GM03348 (cell line): ENCODE measurements around the gene SWT1.
A peak's percentile ranks its signal among the peaks of the same experiment; 100 is the strongest.
"Not testable (repeated sequence)": the region's sequence is repeated elsewhere in the genome, so short reads cannot be mapped to it uniquely, and the experiment has no call there.

ENCODE experiments used
- DNase-seq: peaks from one replicate; pipeline ENCODE4 v3.0.0; 2012; ENCODE audit warnings: low spot score

Gene SWT1

DNA sequence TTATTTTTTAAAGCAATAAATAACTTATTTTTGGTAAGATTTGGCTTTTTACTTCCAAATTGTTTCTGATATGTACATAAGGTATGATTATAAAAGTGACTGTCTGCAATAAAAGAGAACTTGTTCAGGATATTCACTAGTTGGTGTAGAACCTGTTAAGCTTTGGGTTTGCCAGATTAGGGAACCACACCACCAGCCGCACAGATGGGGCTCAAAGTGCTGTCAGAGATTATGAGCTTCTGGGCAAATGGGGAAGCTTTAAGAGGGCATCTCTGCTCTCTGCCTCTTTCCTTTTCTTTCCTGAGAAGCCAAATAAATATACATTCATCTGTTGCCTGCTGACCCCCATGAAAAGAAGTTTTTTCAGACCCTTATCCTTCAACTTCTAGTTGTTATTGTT lies 134.7 kb downstream of the SWT1 start:
- no peak for DNase-seq

DNA sequence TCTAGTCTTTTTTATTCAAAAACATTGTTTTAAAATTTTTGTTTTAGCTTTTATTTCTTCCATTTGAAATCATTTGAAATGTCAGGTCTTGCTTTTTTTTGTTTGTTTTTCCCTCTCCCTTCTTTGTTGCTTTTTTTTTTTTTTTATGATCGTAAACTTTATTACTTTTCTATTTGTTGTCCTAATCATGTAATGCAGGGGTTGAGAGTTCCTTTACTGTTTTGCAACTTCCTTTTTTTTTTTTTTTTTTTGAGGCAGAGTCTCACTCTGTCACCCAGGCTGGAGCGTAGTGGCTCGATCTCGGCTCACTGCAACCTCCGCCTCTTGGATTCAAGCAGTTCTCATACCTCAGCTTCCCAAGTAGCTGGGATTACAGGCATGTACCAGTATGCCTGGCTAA lies 135.3 kb downstream of the SWT1 start:
- DNase-seq: no peak

DNA sequence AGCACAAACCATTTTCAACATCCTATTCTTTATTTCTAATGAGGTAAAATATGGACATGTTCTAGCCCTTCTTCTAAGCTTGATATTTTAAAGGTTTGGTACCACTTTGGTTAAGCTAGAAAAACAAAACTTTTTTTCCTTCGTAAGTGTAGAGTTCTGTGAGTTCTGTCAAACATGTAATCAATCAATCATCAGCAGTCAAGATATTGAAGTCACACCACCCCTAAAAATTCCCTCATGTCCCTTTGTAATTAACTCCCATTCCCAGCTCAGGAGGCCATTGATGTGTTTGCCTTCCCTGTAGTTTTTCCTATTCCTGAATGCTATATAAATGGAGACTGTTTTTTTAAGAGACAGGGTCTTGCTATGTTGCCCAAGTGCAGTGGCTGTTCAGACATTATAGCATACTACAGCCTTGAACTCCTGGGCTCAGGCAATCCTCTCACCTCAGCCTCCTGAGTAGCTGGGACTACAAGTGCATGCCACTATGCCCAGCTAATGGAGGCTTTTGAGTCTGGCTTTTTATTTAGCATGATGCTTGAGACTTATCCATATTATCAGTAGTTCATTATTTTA lies 137.1 kb downstream of the SWT1 start:
- DNase-seq: no peak

DNA sequence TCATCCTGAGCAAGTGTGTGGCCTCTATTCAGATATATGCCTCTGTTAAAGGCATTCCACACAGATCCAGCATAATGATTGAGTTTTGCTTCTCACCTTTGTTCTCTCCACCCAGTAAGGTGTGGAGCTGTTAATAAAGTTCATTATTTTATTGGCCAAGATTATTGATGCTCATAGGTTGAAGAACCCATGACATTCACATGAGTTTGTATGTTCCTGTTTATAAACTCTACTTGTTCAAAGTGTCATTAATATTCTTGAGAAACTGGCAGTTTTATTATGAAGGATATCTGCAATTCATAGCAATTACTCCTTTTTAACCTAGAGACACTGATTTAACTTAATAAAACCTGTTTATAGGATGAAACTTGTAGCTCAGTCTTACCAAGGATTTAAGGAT lies 138.1 kb downstream of the SWT1 start:
- DNase-seq: no peak

DNA sequence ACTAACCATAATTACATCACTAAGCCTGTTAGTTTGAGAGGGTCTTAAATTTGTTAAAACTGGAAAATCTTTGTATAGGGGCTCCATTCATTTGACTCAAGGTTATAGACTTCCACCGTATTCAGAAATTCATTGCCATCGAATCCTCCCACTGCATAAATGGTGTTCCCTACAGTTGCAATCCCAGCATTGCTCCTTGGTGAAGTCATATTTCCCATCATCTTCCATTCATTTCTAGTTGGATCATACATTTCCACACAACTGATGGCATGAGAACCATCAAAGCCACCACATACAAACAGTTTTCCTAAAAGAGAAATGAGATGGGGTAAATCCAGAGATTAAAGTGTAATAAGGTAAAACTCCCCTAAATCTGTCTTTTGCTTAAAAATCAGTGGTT lies 141.0 kb downstream of the SWT1 start:
- no peak for DNase-seq

DNA sequence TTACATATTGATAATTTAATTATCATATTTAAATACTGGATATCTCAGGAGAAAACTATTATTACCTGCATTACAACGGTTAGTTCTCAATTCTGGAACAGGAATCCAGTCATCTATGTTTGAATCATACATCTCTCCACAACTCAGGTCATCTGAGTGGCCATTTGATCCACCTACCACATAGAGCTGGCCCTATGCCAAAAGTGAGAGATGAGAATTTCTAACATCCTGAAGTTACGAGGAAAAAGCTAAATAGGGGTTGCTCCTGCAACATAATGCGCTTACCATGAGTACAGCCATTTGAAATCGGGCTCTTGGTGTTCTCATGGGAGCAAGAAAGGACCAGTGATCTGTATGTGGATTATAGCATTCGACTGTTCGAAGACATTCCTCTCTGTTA lies 143.2 kb downstream of the SWT1 start:
- no peak for DNase-seq

DNA sequence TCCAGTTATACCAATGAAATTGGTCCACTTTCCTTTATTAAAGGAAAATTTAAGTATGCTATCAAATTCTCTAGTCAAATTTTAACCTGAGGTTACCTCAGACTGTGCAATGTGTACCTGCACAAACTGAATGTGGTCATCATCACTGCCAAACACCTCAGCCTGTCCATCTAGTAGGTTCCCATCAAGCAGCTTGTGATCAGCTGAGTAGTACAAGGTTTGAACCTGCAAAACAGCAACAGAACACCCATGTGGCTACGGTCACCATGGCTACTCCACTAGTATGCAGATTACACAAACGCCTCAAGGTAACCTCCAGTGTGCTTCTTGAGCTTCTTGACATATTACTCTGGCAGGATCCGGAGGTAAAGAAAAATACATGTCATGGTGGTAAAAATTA lies 148.5 kb downstream of the SWT1 start:
- DNase-seq: no peak

DNA sequence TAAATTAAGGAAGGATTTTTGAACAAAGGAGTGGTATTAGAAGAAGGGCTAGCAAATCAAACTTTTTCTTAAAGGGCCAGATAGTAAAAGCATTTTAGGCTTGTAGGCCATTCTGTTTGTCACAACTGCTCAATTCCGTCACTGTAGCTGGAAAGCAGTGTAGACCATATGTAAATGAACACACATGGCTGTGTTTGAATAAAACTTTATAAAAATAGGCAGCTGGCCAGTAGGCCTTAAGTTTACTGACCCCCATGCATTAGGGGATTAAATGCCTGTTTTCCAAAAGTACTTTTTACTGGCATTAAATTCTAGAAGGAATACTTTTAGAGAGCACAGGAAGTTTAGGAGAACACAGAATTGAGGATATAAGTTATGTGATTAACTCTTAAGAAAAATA lies 151.2 kb downstream of the SWT1 start:
- DNase-seq: no peak

DNA sequence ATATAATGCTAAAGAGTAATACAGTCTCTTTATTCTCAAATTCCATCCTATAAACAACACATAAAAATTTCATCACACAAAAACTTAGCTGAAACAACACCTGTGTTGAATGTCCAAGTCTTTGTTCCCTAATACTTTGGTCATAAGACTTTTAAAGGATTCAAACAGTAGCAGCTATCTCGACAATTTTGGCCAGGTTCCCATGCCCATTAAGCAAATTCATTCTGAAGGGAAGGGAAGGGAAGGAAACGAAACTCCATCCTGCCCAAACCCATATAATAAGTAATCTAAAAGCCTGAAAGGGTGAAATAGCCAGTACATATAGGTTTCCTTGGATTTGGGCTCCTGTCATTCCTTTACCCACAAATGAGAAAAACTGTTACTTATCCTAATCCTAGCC lies 152.6 kb downstream of the SWT1 start:
- DNase-seq: no peak

DNA sequence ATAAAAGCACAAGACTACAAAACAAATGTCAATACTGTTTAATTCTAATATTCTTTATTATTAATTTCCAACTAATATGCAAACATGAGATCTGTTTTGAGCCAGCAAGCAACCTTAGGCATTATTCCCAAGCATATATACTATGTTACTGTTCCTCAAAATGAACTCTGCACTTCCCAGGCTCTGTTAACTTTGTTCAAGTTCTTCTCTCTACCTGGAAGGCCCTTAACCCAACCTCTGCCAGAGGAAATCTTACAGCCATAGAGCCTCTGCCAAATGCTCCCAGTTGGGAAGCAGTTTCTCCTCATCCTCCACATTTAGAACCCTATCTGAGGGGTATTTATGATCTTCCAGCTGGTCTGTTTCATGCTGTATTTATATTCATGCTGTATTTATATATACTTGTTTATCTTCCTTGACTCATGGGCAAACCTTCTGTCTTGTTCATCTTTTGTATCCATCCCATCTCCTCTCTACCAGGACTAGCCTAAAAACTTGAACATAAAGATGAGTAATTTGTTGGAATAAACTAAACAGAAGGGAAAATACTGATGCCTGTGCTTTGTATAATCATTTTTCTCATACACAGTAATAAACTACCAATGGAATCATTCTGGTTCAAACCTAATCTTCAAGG lies 154.7 kb downstream of the SWT1 start:
- DNase-seq: no peak

DNA sequence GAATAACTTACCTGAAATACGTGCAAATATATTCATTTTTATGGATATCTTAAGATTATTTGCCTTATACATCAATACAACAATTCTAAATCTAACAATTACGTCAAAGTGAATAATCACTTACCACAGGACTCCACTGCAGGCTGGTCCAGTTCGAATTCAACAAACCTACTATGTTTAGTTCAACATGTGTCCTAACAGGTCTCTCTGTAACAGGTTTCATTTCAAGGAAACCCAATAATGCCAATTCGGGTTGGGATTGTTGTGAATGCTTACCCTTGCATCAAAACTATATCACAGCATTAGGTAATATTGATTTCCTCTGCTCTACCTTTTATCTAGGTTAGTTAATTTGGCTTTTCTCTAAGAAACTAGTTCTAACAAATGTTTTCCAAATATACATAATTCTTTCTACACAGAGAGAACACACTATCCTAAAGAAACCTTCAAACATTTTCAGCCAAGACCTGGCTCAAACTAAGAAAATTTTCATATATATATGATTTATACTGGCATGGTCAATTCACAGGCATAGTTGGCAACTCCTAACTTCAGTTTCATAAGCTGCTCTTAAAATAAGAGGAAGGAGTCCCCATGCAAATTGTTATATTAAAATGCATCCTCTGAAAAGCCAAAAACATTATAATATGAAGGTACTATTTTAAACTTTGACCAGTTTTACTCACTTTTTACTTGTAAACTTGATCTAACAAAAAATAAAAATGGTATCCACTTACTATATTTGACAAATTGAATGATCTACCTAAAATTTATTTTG lies 155.6 kb downstream of the SWT1 start:
- DNase-seq: no peak

DNA sequence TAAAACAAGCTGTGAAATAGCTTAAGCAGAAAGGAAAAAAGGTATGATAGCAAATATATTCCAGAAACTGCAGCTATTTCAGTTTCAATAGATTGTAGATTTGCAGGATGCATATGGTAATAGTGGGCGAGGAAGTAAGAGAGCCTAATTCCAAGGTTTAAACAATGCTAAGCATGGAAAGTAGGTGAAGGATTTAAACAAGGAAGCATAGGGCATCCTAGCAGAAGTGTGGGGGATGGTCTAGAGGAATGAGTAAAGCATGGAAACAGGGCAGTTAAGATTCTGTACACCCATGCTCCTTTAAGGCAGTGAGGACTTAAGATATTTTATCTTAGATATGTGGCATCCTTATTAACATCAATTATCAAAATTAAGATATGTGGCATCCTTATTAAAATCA lies 157.4 kb downstream of the SWT1 start:
- DNase-seq: peak; percentile 11

DNA sequence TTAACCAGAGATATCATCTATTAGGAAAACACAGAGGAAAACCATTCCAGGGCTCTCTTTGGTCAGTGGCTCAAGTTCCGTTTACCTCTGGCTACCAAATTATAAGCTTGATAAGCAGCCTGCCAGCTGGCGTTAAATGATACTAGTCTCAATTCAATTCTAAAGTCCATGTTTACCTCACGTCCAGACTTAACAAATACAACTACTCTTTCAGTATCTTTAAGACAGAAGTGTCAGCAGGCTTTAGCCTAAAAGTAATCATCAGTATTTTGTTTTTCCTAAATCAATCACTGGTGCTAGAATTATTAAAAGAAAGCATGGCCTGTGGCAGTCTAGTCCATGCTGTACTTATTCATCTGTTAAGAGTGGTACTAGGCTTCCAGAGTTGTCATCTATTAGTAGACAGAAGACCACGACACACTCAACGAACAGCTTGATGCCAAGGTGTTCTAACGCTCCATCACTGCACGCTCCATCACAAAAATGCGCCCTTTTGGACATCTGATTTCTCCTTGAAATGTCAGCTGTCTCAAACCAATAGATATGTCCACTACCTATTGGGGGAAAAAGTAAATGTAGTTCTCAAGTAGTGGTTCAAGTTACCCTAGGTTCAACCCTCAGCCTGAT lies 158.6 kb downstream of the SWT1 start:
- DNase-seq: no peak

DNA sequence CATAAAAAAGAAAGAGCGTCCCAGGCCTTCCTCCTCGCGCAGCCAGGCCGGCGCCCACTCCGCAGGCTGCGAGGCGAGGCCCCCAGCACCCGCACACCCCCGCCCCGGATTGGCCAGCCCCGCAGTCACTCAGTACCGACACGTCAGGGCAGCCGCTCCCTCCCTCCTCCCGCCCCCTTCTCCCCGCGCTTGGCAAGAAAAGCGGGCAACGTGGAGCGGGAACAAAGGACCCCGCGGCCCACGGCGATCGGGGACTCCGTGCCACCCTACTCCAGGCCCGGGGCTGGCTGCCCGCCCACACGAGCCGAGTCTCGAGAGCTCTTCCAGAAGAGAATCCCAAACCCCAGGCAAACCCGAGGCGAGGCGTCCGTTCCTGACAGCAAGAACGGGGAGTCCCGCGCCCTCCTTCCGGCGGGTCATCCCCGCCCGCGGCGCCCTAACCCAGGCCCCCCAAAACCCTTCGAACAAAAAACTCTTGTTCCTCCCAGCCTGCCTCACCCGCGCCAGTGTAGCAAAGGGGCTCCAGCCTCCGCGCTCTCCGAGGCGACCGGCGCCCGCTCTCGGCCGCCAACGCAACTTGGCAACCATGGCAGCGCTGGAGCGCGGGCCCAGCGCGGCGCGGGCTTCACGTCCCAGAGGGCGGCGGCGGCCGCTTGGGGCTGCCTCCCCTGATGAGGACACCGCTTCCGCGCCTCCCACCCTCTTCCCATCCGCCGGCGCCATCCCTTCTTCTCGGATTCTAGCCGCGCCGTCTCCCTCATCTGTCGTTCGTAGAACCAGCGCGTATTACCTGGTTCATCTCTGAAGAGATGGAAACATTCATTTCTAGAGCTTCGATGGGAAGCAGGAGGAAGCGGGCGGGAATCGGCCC lies 159.4 kb downstream of the SWT1 start:
- DNase-seq: peak; percentile 98

DNA sequence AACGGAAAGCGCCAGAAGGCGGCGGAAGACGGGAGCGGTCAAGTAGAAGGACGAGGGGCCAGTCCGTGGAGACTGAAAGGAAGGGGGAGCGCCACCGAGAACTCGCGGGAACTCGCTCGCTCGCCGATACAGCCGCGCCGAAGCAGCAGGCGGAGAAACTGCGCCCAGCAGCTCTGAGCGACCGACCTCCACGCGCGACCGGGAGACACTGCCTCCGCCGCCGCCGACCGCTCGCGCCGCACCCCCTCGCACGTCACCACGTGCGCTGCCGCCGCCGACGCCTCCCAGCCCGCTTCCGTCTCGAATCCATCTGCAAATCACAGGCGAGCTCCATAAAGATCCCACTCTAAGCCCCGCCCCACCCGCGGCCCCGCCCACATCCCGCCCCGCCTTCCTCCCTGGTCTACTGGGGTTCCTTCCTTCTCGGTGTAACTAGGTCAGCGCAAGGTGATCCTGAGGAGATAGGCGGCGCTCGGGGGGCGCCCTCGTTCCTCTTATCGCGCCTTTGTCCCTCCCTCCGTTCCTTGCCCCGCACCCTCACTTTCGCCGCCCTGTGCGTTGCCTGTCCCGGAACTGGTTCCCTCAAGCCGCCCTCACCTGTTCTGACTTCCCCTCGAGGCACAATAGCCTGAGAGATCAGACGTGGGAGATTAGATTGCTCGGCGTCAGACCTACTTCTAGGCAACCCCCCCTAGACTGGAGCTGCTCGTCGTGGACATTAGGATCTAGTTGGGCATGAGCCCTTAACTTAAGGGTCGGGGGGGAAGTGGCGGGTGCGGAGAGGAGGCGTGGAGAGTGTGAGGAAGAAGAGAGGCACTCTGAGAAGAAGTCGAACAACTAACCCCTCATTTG lies 160.3 kb downstream of the SWT1 start, which contains the start of gene IVNS1ABP:
TSS of gene IVNS1ABP (minus strand) at position 210 of the 852 bp plus-strand sequence. CDS start 7,750 bp downstream, outside the sequence.
- DNase-seq: peak; percentile 98

DNA sequence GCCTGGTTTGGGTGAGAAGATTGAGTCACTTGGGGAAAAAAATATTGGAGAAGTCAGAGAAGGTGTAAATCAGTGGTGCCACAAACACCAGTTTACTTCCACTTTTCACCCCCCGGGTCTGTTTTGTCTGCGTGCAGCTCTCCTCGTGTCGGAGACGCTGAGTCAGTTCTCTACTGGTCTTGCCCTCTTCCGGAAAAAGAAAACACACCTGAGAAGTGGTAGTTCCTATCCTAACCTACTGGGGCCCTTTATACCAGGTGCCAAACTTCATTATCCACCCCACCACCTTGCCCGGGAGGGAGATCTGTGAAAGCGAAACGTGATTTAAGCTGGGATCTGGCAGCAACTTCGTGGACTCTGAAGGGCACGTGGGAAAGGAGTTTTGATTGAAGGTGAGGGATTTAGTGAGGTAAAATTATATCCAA lies 160.9 kb downstream of the SWT1 start:
- peak; percentile 29 for DNase-seq

DNA sequence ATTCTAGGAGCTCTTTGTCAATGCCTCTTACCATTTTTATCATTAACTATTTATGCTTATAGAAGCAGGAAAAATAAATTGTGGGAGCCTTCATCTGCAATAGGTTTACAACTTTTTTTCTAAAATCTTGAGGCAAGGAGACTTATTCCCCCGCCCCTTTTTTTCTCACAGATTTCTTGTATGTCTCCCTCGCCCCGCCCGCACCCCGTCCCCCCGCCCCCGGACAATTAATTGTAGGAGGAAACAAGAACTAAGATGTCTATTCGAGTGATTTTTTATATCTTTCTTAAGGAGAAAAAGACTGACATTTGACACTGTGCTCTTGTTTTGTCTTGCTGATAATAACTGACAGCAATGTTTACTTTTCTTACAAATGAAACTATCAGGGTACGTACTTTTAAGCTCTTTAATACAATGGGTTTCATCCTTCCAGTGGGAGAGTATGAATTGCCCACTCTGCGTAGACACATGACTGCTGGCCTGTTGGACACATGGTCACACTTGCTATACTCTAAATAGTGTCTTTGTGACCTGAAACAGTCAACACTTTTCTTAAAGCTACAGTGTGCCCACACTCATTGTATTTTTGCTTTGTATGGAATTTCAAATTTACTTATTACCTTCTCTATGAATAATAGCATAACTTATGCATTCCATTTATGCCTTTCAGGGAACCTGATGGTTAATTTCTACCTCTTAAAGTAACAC lies 161.6 kb downstream of the SWT1 start:
- DNase-seq: no peak

DNA sequence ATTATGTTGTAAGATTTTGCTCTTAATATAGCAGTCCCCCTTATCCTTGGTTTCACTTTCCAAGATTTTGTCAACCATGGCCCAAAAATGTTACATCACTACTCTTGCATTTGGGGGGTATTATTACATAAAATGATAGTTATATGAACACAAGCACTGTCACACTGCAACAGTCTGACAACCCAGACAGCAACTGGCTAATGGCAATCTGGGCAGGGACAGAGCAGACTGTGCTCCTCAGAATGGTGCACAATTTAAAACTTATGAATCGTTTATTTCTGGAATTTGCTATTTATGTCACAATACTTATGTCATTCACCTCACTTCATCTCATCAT lies 162.1 kb downstream of the SWT1 start:
- no peak for DNase-seq

DNA sequence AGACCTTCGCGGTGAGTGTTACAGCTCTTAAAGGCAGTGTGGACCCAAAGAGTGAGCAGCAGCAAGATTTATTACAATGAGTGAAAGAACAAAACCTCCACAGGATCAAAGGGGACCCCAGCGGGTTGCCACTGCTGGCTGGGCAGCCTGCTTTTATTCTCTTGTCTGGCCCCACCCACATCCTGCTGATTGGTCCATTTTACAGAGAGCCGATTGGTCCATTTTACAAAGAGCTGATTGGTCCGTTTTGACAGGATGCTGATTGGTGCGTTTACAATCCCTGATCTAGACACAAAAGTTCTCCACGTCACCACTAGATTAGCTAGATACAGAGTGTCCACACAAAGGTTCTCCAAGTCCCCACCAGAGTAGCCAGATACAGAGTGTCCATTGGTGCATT lies 164.1 kb downstream of the SWT1 start:
- DNase-seq: not testable (repeated sequence)

DNA sequence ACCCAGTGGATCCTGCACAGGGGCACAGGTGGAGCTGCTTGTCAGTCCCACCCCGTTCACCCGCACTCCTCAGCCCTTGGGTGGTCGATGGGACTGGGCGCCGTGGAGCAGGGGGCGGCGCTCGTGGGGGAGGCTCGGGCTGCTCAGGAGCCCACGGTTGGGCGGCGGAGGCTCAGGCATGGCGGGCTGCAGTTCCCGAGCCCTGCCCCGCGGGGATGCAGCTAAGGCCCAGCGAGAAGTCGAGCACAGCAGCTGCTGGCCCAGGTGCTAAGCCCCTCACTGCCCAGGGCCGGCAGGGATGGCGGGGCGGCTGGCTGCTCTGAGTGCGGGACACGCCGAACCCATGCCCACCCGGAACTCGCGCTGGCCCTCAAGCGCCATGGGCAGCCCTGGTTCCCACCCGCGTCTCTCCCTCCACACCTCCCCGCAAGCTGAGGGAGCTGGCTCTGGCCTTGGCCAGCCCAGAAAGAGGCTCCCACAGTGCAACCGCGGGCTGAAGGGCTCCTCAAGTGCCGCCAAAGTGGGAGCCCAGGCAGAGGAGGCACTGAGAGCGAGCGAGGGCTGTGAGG lies 164.8 kb downstream of the SWT1 start:
- DNase-seq: not testable (repeated sequence)
